GM19351 (cell line): Measurements from ENCODE around the gene FABP2.
"Not testable (repeated sequence)": the region's sequence is repeated elsewhere in the genome, so short reads cannot be mapped to it uniquely, and the experiment has no call there.

Source experiments
- ATAC-seq: cut with Tn5 transposase; IDR thresholded peaks from one replicate; pipeline ENCODE4 v1.9.1; 2021; ENCODE audit warnings: mild to moderate bottlenecking, moderate library complexity; ENCODE audit not compliant: unreplicated experiment

The FABP2 gene

GRCh38 chr4:119313237-119313636 lies 8.7 kb downstream of the FABP2 start:
- ATAC-seq = no peak

DNA sequence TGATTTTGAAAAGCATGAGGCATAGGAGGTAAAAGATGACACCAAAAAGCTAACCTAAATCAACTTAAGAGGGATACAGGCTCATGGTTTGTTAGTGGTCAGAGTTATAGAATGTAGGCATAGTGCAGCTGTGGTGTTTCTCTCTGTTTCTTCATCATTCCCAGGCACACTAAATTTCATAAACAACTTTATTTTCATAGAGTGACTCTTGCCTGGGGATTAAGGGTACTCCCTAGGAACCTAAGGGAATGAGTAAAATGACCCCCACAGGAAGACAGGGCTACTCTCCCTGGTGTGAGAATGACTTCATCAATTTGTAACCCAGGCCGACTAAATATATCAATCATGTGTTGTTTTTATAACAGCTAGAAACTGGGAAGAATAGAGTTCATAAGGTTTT lies 11.1 kb downstream of the FABP2 start:
- ATAC-seq = no peak

GRCh38 chr4:119307606-119308005 lies 14.3 kb downstream of the FABP2 start:
- ATAC-seq = no peak

DNA sequence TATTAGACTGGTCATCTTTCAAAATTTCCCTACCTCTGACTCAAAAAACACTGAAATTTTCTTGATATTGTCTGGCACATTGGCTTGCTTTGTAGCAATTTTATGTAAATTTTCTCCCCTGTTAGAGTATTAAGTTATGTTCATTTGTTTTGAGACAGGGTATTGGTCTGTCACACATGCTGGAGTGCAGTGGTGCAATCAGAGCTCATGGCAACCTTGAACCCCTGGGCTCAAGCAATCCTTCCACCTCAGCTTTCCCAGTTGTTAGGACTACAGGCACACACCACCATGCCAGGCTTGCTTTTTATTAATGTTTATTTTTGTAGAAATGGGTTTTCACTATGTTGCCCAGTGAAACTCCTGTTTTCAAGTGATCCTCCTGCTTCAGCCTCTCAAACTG lies 17.5 kb downstream of the FABP2 start:
- no peak for ATAC-seq

GRCh38 chr4:119303587-119304305 lies 18.2 kb downstream of the FABP2 start:
- no peak for ATAC-seq

DNA sequence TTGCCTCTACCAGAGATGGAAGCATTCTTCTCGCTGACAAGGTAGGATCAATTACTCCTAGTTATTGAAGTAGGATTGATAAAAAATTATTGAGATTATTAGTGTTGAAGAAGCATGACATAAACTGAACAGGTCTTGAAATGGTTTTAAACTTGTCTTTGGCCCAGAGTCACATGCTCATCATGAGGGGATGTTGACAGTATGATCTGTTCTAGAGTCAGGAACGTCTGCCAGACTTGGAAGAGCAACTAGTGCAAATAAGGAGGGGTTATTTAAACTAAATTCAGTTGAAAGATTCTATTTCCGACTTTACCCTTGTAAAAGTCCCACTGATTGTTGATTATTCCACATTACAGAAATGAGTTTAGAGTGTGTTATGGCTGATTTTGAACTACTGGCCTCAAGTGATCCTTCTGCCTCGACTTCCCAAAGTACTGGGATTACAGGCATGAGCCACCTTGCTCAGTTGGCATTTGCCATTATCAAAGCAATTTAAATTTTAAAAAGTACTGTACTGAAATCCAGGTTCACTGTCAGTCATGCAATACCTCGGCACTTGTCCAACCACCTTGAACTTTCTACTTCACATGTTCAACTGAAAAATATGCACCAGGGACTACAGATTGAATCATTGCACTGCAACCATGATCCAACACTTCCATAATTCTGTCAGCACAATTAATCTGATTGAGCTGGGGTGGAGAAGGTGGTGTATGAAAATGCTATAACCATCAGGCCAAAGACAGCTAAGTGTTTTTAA lies 19.7 kb downstream of the FABP2 start:
- ATAC-seq = no peak

GRCh38 chr4:119300101-119300978 lies 21.6 kb downstream of the FABP2 start:
- peak; percentile 91 for ATAC-seq

DNA sequence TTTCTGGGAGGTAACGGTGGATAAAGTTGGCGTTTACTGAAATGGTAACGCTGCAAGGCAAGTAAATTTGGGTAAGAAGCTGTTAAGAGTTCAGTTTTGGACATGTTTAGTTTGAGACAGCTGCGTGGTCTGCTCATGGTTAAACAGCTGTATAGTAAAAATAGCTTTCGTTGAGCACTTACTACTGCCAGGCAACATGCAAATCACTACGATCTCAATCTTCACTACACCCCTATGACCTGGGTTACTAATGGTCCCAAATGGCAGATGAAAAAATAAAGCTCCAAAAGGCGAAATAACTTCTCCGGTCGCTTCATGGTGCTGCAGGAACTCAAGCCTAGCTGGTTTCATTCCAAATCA lies 22.2 kb downstream of the FABP2 start:
- ATAC-seq = peak; percentile 61

DNA sequence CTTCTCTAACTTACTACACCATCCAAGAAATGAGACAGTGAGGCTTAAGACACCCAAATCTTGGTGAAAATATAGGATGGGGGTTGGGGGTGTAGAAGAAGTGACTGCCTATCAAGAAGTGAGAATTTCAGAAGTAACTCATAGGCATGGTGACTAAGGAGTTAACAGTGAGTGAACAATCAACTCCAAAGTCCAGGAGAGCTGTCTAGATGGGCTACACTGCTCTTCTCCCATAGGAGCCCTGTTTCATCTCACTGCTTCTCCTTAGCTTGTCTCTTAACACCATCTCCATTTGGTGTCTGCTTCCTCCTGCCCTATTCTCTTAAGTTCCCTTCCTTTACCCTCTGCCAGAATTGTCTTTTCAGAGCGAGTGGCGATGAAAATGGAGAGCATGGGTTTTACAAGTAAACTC lies 22.7 kb downstream of the FABP2 start:
- no peak for ATAC-seq

DNA sequence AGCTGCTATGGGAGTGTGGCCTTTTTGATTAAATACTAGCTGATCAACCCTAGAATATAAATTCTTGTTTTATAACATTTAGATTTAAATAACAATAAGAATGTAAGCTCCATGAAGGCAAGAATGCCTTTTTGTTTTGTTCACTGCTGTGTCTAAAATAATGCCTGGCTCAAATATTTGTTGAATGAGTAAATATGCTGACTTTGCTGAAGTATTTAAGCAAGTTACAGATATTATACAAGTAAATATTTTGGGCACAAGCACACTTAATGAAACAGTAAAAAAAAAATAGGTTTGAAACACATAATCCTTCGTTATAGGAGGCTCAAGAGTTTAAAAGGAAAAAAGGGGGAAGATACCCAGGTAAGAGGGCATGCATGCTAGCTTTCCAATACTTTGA lies 24.1 kb downstream of the FABP2 start:
- ATAC-seq = no peak

DNA sequence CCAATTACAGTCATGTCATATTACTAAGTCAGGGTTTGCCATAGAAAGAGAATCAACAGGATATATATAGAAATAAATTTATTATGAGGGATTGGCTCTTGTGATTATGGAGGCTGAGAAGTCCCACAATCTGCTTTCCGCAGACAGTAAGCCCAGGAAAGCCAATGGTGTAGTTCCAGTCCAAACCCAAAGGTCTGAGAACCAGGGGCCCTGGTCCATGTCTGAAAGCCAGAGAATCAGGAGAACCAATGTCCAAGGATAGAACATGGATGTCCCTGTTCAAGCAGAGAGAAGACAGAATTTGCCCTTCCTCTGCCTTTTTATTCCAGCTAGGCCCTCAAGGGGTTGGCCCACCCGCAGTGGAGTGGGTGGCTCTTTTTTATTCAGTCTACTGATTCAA lies 25.6 kb downstream of the FABP2 start:
- ATAC-seq = no peak

- no peak for ATAC-seq
These were observed 31.3 kb downstream of the FABP2 start for GRCh38 chr4:119290598-119290997.

DNA sequence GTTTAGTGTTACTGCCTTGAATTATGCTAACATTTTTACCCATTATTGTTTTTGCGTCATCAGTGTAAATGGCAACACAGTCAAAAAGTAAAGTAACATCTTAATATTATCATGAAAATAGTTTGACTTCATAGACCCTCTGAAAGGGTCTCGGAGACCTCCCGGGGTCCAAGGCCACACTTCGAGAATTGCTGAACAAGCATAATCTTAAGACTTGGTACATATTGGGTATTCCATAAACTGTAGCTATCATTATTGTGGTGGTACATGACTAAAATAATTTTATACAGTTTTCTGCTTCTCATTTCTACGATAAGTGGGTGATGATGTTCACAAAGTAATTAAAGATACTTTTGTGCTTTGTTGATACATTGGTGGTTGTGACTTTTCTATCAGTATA lies 32.6 kb downstream of the FABP2 start:
- no peak for ATAC-seq

DNA sequence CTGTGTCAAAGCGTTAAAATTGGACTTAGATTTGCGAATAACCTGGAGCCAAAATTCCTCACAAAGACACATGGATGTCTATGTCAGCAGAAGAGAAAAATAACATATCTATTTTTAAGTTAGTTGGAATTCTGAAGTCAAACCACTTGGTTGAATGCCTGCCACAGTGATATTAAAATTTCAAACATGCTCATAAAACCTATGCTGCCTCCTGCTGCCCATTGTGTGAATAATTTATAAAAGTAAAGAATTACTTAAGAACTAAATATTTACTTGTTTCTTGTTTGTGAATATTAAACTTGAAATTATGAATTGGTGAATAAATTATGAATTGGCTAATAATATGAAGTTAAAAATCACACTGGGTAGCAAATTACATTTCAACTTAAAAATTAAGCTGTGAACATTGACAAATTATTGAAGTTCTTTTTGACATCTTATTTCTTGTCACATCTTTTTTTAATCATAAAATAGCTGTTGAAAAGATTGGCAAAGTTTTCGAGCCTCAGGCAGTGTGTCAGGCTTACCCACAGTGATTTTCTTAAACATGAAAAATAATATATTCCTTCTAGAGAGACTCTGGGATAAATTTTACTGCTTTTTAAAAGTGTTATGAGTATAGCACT lies 35.4 kb downstream of the FABP2 start:
- ATAC-seq = peak; percentile 40

DNA sequence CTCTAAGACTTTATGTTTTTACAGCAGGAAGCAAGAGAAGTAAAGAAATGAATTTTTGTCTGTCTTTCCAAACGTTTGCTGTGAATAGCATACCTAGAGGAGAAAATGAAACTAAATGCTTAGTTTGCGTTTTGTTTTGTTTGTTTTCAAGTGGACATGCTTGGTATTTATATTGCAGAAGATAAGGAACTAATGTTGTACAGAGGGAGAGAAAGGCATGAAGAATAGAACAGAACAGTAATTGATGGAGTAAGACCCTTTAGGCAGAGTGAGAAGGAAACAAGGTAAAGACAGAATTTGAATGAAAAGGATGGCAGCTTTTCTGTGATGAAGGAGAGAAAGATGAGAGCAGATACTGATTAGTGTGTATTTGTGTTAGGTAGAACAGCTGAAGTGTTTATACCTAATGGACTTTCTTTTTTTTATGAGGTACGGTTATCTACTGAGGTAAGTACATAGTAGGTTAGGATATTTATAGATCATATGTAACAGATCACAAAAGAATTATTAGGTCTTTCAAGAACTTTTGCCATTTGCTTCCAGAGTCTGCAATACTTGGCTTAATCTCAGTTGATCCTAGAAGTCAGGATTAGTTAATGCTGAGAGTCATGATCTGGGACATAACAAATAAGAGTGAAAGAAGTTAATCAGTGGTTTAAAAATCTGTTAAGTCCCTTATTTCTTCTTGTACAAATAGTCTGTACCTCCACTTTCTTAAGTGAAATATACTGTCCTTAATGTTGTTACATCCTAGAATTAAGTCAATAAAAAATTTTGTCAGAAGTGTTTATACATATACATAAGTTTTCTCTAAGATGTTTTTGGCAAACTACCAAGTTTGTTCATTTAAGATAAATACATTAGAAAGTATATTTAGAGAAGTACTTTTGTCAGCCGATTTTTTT lies 36.8 kb downstream of the FABP2 start:
- peak; percentile 86 for ATAC-seq

GRCh38 chr4:119281393-119281792 lies 40.5 kb downstream of the FABP2 start:
- ATAC-seq = no peak

- not testable (repeated sequence) for ATAC-seq
These were observed 42.0 kb downstream of the FABP2 start for GRCh38 chr4:119279945-119280344.

DNA sequence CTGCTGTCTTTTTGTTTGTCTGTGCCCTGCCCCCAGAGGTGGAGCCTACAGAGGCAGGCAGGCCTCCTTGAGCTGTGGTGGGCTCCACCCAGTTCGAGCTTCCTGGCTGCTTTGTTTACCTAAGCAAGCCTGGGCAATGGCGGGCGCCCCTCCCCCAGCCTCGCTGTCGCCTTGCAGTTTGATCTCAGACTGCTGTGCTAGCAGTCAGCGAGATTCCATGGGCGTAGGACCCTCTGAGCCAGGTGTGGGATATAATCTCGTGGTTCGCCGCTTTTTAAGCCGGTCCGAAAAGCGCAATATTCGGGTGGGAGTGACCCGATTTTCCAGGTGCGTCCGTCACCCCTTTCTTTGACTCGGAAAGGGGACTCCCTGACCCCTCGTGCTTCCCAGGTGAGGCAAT lies 42.4 kb downstream of the FABP2 start:
- ATAC-seq = not testable (repeated sequence)

- ATAC-seq = no peak
These were observed 50.4 kb downstream of the FABP2 start for GRCh38 chr4:119271361-119272085.
